HUES6 (cell line): ENCODE measurements around the gene CAMP.

ENCODE experiments used
- H3K27ac ChIP-seq: 2 replicates; pipeline ENCODE4 v1.7.0; 2013; ENCODE audit warnings: low read depth, mild to moderate bottlenecking, low read length, inconsistent platforms
- H3K27me3 ChIP-seq: 2 replicates; pipeline ENCODE4 v1.6.1; 2013; ENCODE audit warnings: low read length; ENCODE audit not compliant: control insufficient read depth, insufficient read depth
- H3K36me3 ChIP-seq: 2 replicates; pipeline ENCODE4 v1.6.1; 2013; ENCODE audit warnings: low read length; ENCODE audit not compliant: control insufficient read depth, insufficient read depth
- H3K4me1 ChIP-seq: 2 replicates; pipeline ENCODE4 v1.6.1; 2013; ENCODE audit warnings: low read length; ENCODE audit not compliant: control insufficient read depth, insufficient read depth
- H3K4me3 ChIP-seq: 2 replicates; pipeline ENCODE4 v1.5.1; 2013; ENCODE audit warnings: low read depth, low read length
- H3K9ac ChIP-seq: one replicate; pipeline ENCODE4 v1.6.1; 2013; ENCODE audit warnings: mild to moderate bottlenecking, low read length
- H3K9me3 ChIP-seq: 2 replicates; pipeline ENCODE4 v1.6.1; 2013; ENCODE audit warnings: low read depth, low read length; ENCODE audit not compliant: control insufficient read depth, insufficient read depth

CAMP gene

DNA sequence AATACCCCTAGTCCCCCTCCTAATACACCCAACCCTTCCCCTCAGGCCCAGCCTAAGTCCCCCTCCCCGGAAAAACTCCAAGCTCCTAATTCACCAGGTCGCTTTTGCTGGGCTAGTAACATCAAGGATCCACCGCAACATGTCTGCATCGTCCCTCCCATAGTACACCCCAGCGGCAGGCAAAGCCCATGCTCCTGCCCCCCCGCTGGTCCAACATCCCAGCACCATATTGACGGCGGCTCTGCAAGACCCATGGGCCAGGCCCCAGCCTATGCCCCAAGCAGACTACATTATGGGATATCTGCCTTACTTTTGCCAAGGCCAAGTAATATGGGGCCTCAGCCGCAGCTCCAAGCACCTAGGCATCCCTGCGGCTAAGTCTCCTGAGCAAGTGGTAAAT lies 51.2 kb downstream of the CAMP start:
- Histone ChIP-seq H3K4me3 (no peak overlapping the region), H3K9me3 (peaks cover 25% of the 10 kb centered on the region; the same call in 1 of the 2 replicates), H3K9ac (no peak overlapping the region), H3K27me3 (no peaks in the 10 kb centered on the region), H3K27ac (no peak overlapping the region), H3K36me3 (peaks cover 35% of the 10 kb centered on the region), H3K4me1 (peaks cover 36% of the 10 kb centered on the region)
